ENCODE measurements around the gene SPDYE3. TPM values are rescaled to one million over a fixed set of nuclear protein-coding genes. Genes with fewer than 3 reads are reported as not detected.
"Not testable (repeated sequence)": the region's sequence is repeated elsewhere in the genome, so short reads cannot be mapped to it uniquely, and the experiment has no call there.

The SPDYE3 gene
- total and polyA plus RNA-seq, 4 donors: not detected

- H3K4me1 ChIP-seq (ENCODE audit: control insufficient read depth in 1 of 2, insufficient read depth in 2 of 2, low read length in 2 of 2); H3K4me3 ChIP-seq (ENCODE audit: low read length in 2 of 2); ATAC-seq (ENCODE audit: low FRiP score); intact Hi-C loops (cut with DNase I); H3K27ac ChIP-seq (ENCODE audit: low read depth in 1 of 2, low read length in 2 of 2); H3K9me3 ChIP-seq (ENCODE audit: control insufficient read depth, low read length); DNase-seq; H3K27me3 ChIP-seq (ENCODE audit: control insufficient read depth in 1 of 2, insufficient read depth in 2 of 2, low read length in 1 of 2); H3K36me3 ChIP-seq (ENCODE audit: control insufficient read depth in 1 of 2, insufficient read depth in 2 of 2, low read length in 1 of 2): not testable (repeated sequence)
- 83 to 85% methylated on average over 3 of the region's 3 CpGs for WGBS, 2 donors
These were observed 25.4 kb upstream of the SPDYE3 start for GRCh38 chr7:100282069-100282608.

GRCh38 chr7:100283147-100283546 lies 24.4 kb upstream of the SPDYE3 start:
- H3K4me1 ChIP-seq (ENCODE audit: control insufficient read depth in 1 of 2, insufficient read depth in 2 of 2, low read length in 2 of 2); H3K4me3 ChIP-seq (ENCODE audit: low read length in 2 of 2); intact Hi-C loops (cut with DNase I); H3K27me3 ChIP-seq (ENCODE audit: control insufficient read depth in 1 of 2, insufficient read depth in 2 of 2, low read length in 1 of 2); H3K27ac ChIP-seq (ENCODE audit: low read depth in 1 of 2, low read length in 2 of 2); H3K9me3 ChIP-seq (ENCODE audit: control insufficient read depth, low read length); H3K36me3 ChIP-seq (ENCODE audit: control insufficient read depth in 1 of 2, insufficient read depth in 2 of 2, low read length in 1 of 2): not testable (repeated sequence)
- WGBS, 2 donors: 90 to 91% methylated on average over 7 to 8 of the region's 8 CpGs
- peak in 1 of 2 donors; percentile 54 for DNase-seq
- peak; percentile 57 for ATAC-seq (ENCODE audit: low FRiP score)

GRCh38 chr7:100287191-100287969 lies 20.1 kb upstream of the SPDYE3 start:
- H3K4me3 ChIP-seq (ENCODE audit: low read length in 2 of 2); DNase-seq; H3K27me3 ChIP-seq (ENCODE audit: control insufficient read depth in 1 of 2, insufficient read depth in 2 of 2, low read length in 1 of 2); ATAC-seq (ENCODE audit: low FRiP score); intact Hi-C loops (cut with DNase I); H3K27ac ChIP-seq (ENCODE audit: low read depth in 1 of 2, low read length in 2 of 2); H3K36me3 ChIP-seq (ENCODE audit: control insufficient read depth in 1 of 2, insufficient read depth in 2 of 2, low read length in 1 of 2); H3K9me3 ChIP-seq (ENCODE audit: control insufficient read depth, low read length); H3K4me1 ChIP-seq (ENCODE audit: control insufficient read depth in 1 of 2, insufficient read depth in 2 of 2, low read length in 2 of 2): not testable (repeated sequence)
- 80 to 86% methylated on average over 6 of the region's 6 CpGs for WGBS, 2 donors

- H3K4me3 ChIP-seq (ENCODE audit: low read length in 2 of 2); intact Hi-C loops (cut with DNase I); H3K27me3 ChIP-seq (ENCODE audit: control insufficient read depth in 1 of 2, insufficient read depth in 2 of 2, low read length in 1 of 2); ATAC-seq (ENCODE audit: low FRiP score); H3K27ac ChIP-seq (ENCODE audit: low read depth in 1 of 2, low read length in 2 of 2); H3K9me3 ChIP-seq (ENCODE audit: control insufficient read depth, low read length); H3K36me3 ChIP-seq (ENCODE audit: control insufficient read depth in 1 of 2, insufficient read depth in 2 of 2, low read length in 1 of 2); DNase-seq; H3K4me1 ChIP-seq (ENCODE audit: control insufficient read depth in 1 of 2, insufficient read depth in 2 of 2, low read length in 2 of 2): not testable (repeated sequence)
- 92 to 98% methylated on average over 3 of the region's 3 CpGs for WGBS, 2 donors
These were observed 19.2 kb upstream of the SPDYE3 start for GRCh38 chr7:100288258-100288657.

GRCh38 chr7:100292162-100292561 lies 15.3 kb upstream of the SPDYE3 start:
- DNase-seq; H3K4me1 ChIP-seq (ENCODE audit: control insufficient read depth in 1 of 2, insufficient read depth in 2 of 2, low read length in 2 of 2); H3K36me3 ChIP-seq (ENCODE audit: control insufficient read depth in 1 of 2, insufficient read depth in 2 of 2, low read length in 1 of 2); ATAC-seq (ENCODE audit: low FRiP score); H3K4me3 ChIP-seq (ENCODE audit: low read length in 2 of 2); H3K9me3 ChIP-seq (ENCODE audit: control insufficient read depth, low read length); intact Hi-C loops (cut with DNase I); H3K27ac ChIP-seq (ENCODE audit: low read depth in 1 of 2, low read length in 2 of 2); H3K27me3 ChIP-seq (ENCODE audit: control insufficient read depth in 1 of 2, insufficient read depth in 2 of 2, low read length in 1 of 2): not testable (repeated sequence)
- WGBS, 2 donors: 100% methylated on average over 1 of the region's 1 CpG

- ATAC-seq (ENCODE audit: low FRiP score); intact Hi-C loops (cut with DNase I): not testable (repeated sequence)
These were observed 12.2 kb upstream of the SPDYE3 start for GRCh38 chr7:100295269-100295668.

GRCh38 chr7:100297852-100298631 lies 9.5 kb upstream of the SPDYE3 start:
- 61 to 67% methylated on average over 3 to 6 of the region's 6 CpGs for WGBS, 2 donors
- H3K9me3 ChIP-seq (ENCODE audit: control insufficient read depth, low read length); intact Hi-C loops (cut with DNase I); H3K4me3 ChIP-seq (ENCODE audit: low read length in 2 of 2); DNase-seq; H3K27me3 ChIP-seq (ENCODE audit: control insufficient read depth in 1 of 2, insufficient read depth in 2 of 2, low read length in 1 of 2); ATAC-seq (ENCODE audit: low FRiP score); H3K27ac ChIP-seq (ENCODE audit: low read depth in 1 of 2, low read length in 2 of 2); H3K36me3 ChIP-seq (ENCODE audit: control insufficient read depth in 1 of 2, insufficient read depth in 2 of 2, low read length in 1 of 2); H3K4me1 ChIP-seq (ENCODE audit: control insufficient read depth in 1 of 2, insufficient read depth in 2 of 2, low read length in 2 of 2): not testable (repeated sequence)

More at GRCh38 chr7:100295269-100295668, 12.2 kb upstream of the SPDYE3 start:
- not testable (repeated sequence) for H3K27me3 ChIP-seq (ENCODE audit: control insufficient read depth in 1 of 2, insufficient read depth in 2 of 2, low read length in 1 of 2); H3K9me3 ChIP-seq (ENCODE audit: control insufficient read depth, low read length); H3K4me3 ChIP-seq (ENCODE audit: low read length in 2 of 2); H3K4me1 ChIP-seq (ENCODE audit: control insufficient read depth in 1 of 2, insufficient read depth in 2 of 2, low read length in 2 of 2); H3K27ac ChIP-seq (ENCODE audit: low read depth in 1 of 2, low read length in 2 of 2); DNase-seq; H3K36me3 ChIP-seq (ENCODE audit: control insufficient read depth in 1 of 2, insufficient read depth in 2 of 2, low read length in 1 of 2)
- WGBS, 2 donors: 95% methylated on average over 9 of the region's 9 CpGs

GRCh38 chr7:100298632-100298895 lies 8.9 kb upstream of the SPDYE3 start:
- H3K27ac ChIP-seq (ENCODE audit: low read depth in 1 of 2, low read length in 2 of 2); H3K4me3 ChIP-seq (ENCODE audit: low read length in 2 of 2); H3K4me1 ChIP-seq (ENCODE audit: control insufficient read depth in 1 of 2, insufficient read depth in 2 of 2, low read length in 2 of 2); ATAC-seq (ENCODE audit: low FRiP score); H3K36me3 ChIP-seq (ENCODE audit: control insufficient read depth in 1 of 2, insufficient read depth in 2 of 2, low read length in 1 of 2); H3K27me3 ChIP-seq (ENCODE audit: control insufficient read depth in 1 of 2, insufficient read depth in 2 of 2, low read length in 1 of 2); intact Hi-C loops (cut with DNase I); DNase-seq; H3K9me3 ChIP-seq (ENCODE audit: control insufficient read depth, low read length): not testable (repeated sequence)
- WGBS, 2 donors: 83 to 84% methylated on average over 7 of the region's 7 CpGs

- intact Hi-C loops (cut with DNase I); H3K27ac ChIP-seq (ENCODE audit: low read depth in 1 of 2, low read length in 2 of 2); H3K9me3 ChIP-seq (ENCODE audit: control insufficient read depth, low read length); H3K4me1 ChIP-seq (ENCODE audit: control insufficient read depth in 1 of 2, insufficient read depth in 2 of 2, low read length in 2 of 2); ATAC-seq (ENCODE audit: low FRiP score); DNase-seq; H3K36me3 ChIP-seq (ENCODE audit: control insufficient read depth in 1 of 2, insufficient read depth in 2 of 2, low read length in 1 of 2); H3K27me3 ChIP-seq (ENCODE audit: control insufficient read depth in 1 of 2, insufficient read depth in 2 of 2, low read length in 1 of 2); H3K4me3 ChIP-seq (ENCODE audit: low read length in 2 of 2): not testable (repeated sequence)
- WGBS, 2 donors: 90 to 92% methylated on average over 11 of the region's 12 CpGs
These were observed 3.0 kb upstream of the SPDYE3 start for GRCh38 chr7:100304526-100304925.

Measured in aorta (tissue), 5 donors.